ENCODE data around the gene ELL2. TPM values are rescaled to one million over a fixed set of nuclear protein-coding genes. Genes with fewer than 3 reads are reported as not detected.

Gene ELL2
- total and polyA plus RNA-seq, 9 of the 15 experiments (the other 6 are each of a cell fraction or from before 2014, with no cell fraction given): 4.3 to 18.3 (median 14.5) TPM

- TF ChIP-seq, protein P1, sequence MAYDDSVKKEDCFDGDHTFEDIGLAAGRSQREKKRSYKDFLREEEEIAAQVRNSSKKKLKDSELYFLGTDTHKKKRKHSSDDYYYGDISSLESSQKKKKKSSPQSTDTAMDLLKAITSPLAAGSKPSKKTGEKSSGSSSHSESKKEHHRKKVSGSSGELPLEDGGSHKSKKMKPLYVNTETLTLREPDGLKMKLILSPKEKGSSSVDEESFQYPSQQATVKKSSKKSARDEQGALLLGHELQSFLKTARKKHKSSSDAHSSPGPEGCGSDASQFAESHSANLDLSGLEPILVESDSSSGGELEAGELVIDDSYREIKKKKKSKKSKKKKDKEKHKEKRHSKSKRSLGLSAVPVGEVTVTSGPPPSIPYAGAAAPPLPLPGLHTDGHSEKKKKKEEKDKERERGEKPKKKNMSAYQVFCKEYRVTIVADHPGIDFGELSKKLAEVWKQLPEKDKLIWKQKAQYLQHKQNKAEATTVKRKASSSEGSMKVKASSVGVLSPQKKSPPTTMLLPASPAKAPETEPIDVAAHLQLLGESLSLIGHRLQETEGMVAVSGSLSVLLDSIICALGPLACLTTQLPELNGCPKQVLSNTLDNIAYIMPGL (CRISPR knock-in tag; IDR thresholded peaks at IDR 0.05): peak; percentile 89
- TF ChIP-seq L3MBTL2 (IDR thresholded peaks at IDR 0.05) (peak; percentile 50), ZBTB7A (IDR thresholded peaks at IDR 0.05; ENCODE audit: borderline replicate concordance, control insufficient read depth, low read depth, low read length) (peak; percentile 31; the same call in 1 of the 2 replicates), NR3C1 (CRISPR knock-in tag; IDR thresholded peaks at IDR 0.05) (peak; percentile 54; the same call in 1 of the 2 replicates), ZKSCAN1 (IDR thresholded peaks at IDR 0.05; ENCODE audit: low read depth, low read length) (peak; percentile 68; the same call in 1 of the 2 replicates), RB1 (IDR thresholded peaks at IDR 0.05; ENCODE audit: low read depth) (peak; percentile 89), SMAD2 (IDR thresholded peaks at IDR 0.05; ENCODE audit: low read depth, low read length) (no peak), SIN3B (IDR thresholded peaks at IDR 0.05; ENCODE audit: low read depth) (0 out of 2 replicates have a peak, but pooled peaks have one; percentile 45), CREM (IDR thresholded peaks at IDR 0.05; ENCODE audit: low read depth) (peak; percentile 47; the same call in 1 of the 2 replicates), SMARCE1 (IDR thresholded peaks at IDR 0.05) (peak; percentile 23; the same call in 1 of the 2 replicates), SIN3A (IDR thresholded peaks at IDR 0.05; ENCODE audit: borderline replicate concordance in 2 of 2, control insufficient read depth in 1 of 2, low read depth in 2 of 2, low read length in 2 of 2) (peak in 1 of 2 experiments; percentile 61; a peak in 1 of 4 replicates), HNRNPL (IDR thresholded peaks at IDR 0.05; ENCODE audit: low read depth, low read length) (peak; percentile 94)
- TF ChIP-seq, protein P2, sequence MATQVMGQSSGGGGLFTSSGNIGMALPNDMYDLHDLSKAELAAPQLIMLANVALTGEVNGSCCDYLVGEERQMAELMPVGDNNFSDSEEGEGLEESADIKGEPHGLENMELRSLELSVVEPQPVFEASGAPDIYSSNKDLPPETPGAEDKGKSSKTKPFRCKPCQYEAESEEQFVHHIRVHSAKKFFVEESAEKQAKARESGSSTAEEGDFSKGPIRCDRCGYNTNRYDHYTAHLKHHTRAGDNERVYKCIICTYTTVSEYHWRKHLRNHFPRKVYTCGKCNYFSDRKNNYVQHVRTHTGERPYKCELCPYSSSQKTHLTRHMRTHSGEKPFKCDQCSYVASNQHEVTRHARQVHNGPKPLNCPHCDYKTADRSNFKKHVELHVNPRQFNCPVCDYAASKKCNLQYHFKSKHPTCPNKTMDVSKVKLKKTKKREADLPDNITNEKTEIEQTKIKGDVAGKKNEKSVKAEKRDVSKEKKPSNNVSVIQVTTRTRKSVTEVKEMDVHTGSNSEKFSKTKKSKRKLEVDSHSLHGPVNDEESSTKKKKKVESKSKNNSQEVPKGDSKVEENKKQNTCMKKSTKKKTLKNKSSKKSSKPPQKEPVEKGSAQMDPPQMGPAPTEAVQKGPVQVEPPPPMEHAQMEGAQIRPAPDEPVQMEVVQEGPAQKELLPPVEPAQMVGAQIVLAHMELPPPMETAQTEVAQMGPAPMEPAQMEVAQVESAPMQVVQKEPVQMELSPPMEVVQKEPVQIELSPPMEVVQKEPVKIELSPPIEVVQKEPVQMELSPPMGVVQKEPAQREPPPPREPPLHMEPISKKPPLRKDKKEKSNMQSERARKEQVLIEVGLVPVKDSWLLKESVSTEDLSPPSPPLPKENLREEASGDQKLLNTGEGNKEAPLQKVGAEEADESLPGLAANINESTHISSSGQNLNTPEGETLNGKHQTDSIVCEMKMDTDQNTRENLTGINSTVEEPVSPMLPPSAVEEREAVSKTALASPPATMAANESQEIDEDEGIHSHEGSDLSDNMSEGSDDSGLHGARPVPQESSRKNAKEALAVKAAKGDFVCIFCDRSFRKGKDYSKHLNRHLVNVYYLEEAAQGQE (IDR thresholded peaks at IDR 0.05; ENCODE audit: borderline replicate concordance): peak; percentile 71
- TF ChIP-seq, protein P2 (CRISPR knock-in tag; IDR thresholded peaks at IDR 0.05; ENCODE audit: low read depth): 0 out of 2 replicates have a peak, but pooled peaks have one; percentile 56
- TF ChIP-seq, protein P3, sequence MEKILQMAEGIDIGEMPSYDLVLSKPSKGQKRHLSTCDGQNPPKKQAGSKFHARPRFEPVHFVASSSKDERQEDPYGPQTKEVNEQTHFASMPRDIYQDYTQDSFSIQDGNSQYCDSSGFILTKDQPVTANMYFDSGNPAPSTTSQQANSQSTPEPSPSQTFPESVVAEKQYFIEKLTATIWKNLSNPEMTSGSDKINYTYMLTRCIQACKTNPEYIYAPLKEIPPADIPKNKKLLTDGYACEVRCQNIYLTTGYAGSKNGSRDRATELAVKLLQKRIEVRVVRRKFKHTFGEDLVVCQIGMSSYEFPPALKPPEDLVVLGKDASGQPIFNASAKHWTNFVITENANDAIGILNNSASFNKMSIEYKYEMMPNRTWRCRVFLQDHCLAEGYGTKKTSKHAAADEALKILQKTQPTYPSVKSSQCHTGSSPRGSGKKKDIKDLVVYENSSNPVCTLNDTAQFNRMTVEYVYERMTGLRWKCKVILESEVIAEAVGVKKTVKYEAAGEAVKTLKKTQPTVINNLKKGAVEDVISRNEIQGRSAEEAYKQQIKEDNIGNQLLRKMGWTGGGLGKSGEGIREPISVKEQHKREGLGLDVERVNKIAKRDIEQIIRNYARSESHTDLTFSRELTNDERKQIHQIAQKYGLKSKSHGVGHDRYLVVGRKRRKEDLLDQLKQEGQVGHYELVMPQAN (IDR thresholded peaks at IDR 0.05; ENCODE audit: borderline replicate concordance): peak; percentile 45; the same call in 1 of the 2 replicates
These were observed 709 bp downstream of the ELL2 start (continued) for GRCh38 chr5:95960667-95961616.

Data from K562 (cell line).